Heart right ventricle (tissue), 16 donors: Measurements from ENCODE around the gene PUM1. TPM values are rescaled to one million over a fixed set of nuclear protein-coding genes. Genes with fewer than 3 reads are reported as not detected.

Source experiments
- ATAC-seq, 8 donors: fragments of 200-7000 bp; cut with Tn5 transposase; one replicate each; pipeline ENCODE4 v1.9.1; 2020; ENCODE audit warnings: mild to moderate bottlenecking in 8 of 8, moderate library complexity in 8 of 8, moderate number of reproducible peaks in 1 of 8
- DNase-seq, 2 donors: peaks; one replicate each; pipeline ENCODE4 v3.0.0-alpha.2; 2020
- H3K27ac ChIP-seq, 10 donors: fragments of 200-600 bp; sonication (generic) in 2 of 10; one replicate each; pipeline versions ENCODE4 v1.5.0 to v1.8.0; 2020 to 2022; ENCODE audit warnings: mild to moderate bottlenecking in 3 of 10
- H3K27me3 ChIP-seq, 7 donors: fragments of 200-600 bp; one replicate each; pipeline ENCODE4 v1.8.0; 2021 to 2022; ENCODE audit warnings: mild to moderate bottlenecking in 2 of 7
- H3K36me3 ChIP-seq, 9 donors: fragments of 200-600 bp; sonication (generic) in 1 of 9; one replicate each; pipeline versions ENCODE4 v1.5.0 to v1.8.0; 2020 to 2022; ENCODE audit warnings: mild to moderate bottlenecking in 2 of 9
- H3K4me1 ChIP-seq, 9 donors: fragments of 200-600 bp; sonication (generic) in 1 of 9; one replicate each; pipeline versions ENCODE4 v1.5.0 to v1.8.0; 2020 to 2022; ENCODE audit warnings: mild to moderate bottlenecking in 4 of 9
- H3K4me3 ChIP-seq, 10 donors: fragments of 200-600 bp; sonication (generic) in 2 of 10; one replicate each; pipeline versions ENCODE4 v1.5.0 to v1.8.0; 2020 to 2022; ENCODE audit warnings: mild to moderate bottlenecking in 7 of 10, moderate library complexity in 2 of 10
- H3K9me3 ChIP-seq, 11 donors: fragments of 200-600 bp in 10 of 11; sonication (generic) in 2 of 11; one replicate each; pipeline versions ENCODE4 v1.5.0 to v1.8.0; 2013 to 2022; ENCODE audit warnings: mild to moderate bottlenecking in 2 of 11, control low read depth in 1 of 11, moderate library complexity in 1 of 11
- WGBS, 2 donors: extraction: QIAGEN DNeasy Blood & Tissue Kit; methylation state at CpG; one replicate each; pipeline ENCODE4 v1.1.7; 2013; ENCODE audit warnings: inconsistent platforms in 1 of 2; 5-methylcytosine and 5-hydroxymethylcytosine counted together
- intact Hi-C, 10 donors: fragments of 100-400 bp; cut with DNase I; formaldehyde crosslinking; loops; one replicate each; pipeline versions ENCODE4 v1.11.1 to v1.14.2; 2022
- polyA plus RNA-seq, 2 donors: library from polyadenylated mRNA; stranded (reverse); fragments of 200-250 nt; gene quantifications; one replicate each; pipeline ENCODE4 v1.2.3, GENCODE V29; 2013
- total RNA-seq, 10 donors: library from RNA; stranded (reverse); fragmentation: NEBNext Ultra II Directional in 3 of 10; extraction: Animal tissue kit (Norgen Biotek cat#: 25700) in 3 of 10; gene quantifications; one replicate each; pipeline versions ENCODE4 v1.2.1 to v1.2.4, GENCODE V29; 2021 to 2023
- TF ChIP-seq, protein P1 (sequence below), 9 donors: fragments of 200-600 bp; sonication (generic) in 2 of 9; IDR thresholded peaks; one replicate each; pipeline versions ENCODE4 v1.5.0 to v1.8.0; 2021 to 2022; ENCODE audit warnings: antibody characterized with exemption in 9 of 9, mild to moderate bottlenecking in 5 of 9, moderate library complexity in 1 of 9
- donor health status: Arrhythmogenic right ventricular cardiomyopathy.
- donor health status: ischemic (EF 13 %, LVEDD 7.1; RV severe dilation, severe dysfunction).
- donor health status: healthy with polysubstance abuse.
- donor health status: DM: no; HTN: yes; CAD: no.
- donor health status: DM: no; HTN: no; CAD: no.
- donor health status: ischemic (EF 25% LVEDD 6.9; RV normal size, moderate dysfunction).
- donor health status: ischemic (EF 25% LVEDD 5.7; RV mildly dilated, moderate dysfunction).
- donor health status: healthy.
- donor health status: DM: yes; HTN: yes; CAD: no.
- donor health status: Ischemic cardiomyopathy.
- donor health status: ischemic (EF 35%, LVEDD 5.7; RV mildly dilated, moderate dysfunction).
- donor health status: nonischemic (EF 11% LVEDD 7.7; RV severe dilation, severe dysfunction).
- donor health status: DM: yes; HTN: yes; CAD: no.
- donor health status: PGD.
- donor health status: ischemic (EF 29% LVEDD 5.4; RV normal size, mild dysfunction).
- donor health status: nonischemic (EF 23%, LVEDD 6.1; RV moderate dilation, normal function).

Gene PUM1
- total and polyA plus RNA-seq, 12 donors: 13.5 to 91.2 (median 81.0) TPM

DNA sequence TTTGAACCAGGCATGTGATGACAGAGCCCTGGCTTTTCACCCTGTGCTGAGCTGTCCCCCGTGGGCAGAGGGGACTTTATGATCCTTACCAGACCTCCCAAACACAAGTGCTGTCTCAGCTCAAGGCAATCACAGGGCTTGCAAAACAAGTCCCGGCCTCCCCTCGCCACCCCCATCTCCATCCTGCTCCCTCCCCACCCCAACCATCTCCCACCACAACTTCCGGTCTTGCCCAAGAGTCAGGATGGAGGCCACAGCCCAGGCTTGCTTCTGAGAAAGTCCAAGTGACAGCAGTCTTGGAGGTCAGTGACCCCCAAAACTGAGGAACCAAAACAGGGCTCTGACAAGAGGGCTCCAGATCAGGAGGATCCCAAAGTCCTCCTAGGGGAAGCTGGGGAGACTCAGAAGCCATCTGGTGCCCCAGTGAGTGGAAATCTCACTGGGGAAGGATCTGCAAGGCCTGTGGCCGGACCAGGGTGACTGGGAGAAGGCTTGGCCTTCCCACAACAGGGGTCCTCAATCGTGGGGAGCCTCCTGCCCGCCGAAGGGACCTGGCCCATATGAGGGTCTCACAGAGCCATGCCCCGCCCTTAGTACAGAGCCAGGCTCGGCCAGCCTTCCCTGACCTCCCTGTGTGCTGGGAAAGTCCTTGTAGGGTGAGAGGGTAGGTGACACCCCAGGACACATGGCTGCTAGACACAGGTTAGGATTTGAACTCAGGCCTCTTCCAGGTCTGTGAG lies 152.4 kb downstream of the PUM1 start:
- 86 to 87% methylated on average over 10 of the region's 10 CpGs for WGBS, 2 donors
- H3K4me1 ChIP-seq: peaks cover 0 to 54% (median 7%) of the 10 kb centered on the region in 9 donors
- H3K9me3 ChIP-seq: no peaks in the 10 kb centered on the region
- peak overlapping the region in 4 of 10 donors; percentile 4 to 91 (median 23) for H3K27ac ChIP-seq
- H3K36me3 ChIP-seq: no peaks in the 10 kb centered on the region
- intact Hi-C loops: loop anchor here in 7 of 10 donors (2.0 to 10.0 kb wide), 5 partner anchors 112 to 1678 kb away; partner anchors contain the start of genes MATN1 (in 4 of the 7), MECR (in 1 of the 7) and PTPRU (in 1 of the 7)
- H3K27me3 ChIP-seq: peaks cover 0 to 12% (median 0%) of the 10 kb centered on the region in 7 donors
- DNase-seq: peak; percentile 45 to 60
- TF ChIP-seq, protein P1, sequence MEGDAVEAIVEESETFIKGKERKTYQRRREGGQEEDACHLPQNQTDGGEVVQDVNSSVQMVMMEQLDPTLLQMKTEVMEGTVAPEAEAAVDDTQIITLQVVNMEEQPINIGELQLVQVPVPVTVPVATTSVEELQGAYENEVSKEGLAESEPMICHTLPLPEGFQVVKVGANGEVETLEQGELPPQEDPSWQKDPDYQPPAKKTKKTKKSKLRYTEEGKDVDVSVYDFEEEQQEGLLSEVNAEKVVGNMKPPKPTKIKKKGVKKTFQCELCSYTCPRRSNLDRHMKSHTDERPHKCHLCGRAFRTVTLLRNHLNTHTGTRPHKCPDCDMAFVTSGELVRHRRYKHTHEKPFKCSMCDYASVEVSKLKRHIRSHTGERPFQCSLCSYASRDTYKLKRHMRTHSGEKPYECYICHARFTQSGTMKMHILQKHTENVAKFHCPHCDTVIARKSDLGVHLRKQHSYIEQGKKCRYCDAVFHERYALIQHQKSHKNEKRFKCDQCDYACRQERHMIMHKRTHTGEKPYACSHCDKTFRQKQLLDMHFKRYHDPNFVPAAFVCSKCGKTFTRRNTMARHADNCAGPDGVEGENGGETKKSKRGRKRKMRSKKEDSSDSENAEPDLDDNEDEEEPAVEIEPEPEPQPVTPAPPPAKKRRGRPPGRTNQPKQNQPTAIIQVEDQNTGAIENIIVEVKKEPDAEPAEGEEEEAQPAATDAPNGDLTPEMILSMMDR (IDR thresholded peaks at IDR 0.05): no peak
- no peak overlapping the region for H3K4me3 ChIP-seq
- ATAC-seq: peak; percentile 7 to 61 (median 26)

DNA sequence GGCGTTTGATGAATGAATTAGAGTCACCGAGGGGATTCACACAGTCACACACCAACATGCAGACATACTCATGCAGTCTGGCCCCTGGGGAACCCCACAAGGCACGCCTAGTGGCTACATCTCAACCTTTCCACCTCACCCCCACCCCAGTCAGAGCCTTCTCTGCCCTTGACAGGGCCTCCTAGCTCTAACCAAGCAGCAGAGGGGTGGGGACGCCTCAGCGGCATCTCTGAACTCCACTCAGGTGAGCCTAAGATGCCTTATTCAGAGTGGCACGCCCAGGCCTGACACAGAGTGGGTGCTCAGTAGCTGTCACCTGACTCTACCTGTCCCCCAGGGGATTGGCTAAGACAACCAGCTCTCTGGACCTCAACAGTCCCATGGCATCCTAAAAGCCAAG lies 153.3 kb downstream of the PUM1 start:
- H3K9me3 ChIP-seq: no peaks in the 10 kb centered on the region
- no peak for DNase-seq
- ATAC-seq: no peak
- no peak overlapping the region for H3K4me3 ChIP-seq
- peak overlapping the region in 1 of 10 donors; percentile 80 for H3K27ac ChIP-seq
- H3K4me1 ChIP-seq: peaks cover 0 to 51% (median 12%) of the 10 kb centered on the region in 9 donors
- no peaks in the 10 kb centered on the region for H3K36me3 ChIP-seq
- intact Hi-C loops: loop anchor here in 7 of 10 donors (2.0 to 10.0 kb wide), 5 partner anchors 111 to 1677 kb away; partner anchors contain the start of genes MATN1 (in 4 of the 7), MECR (in 1 of the 7) and PTPRU (in 1 of the 7)
- WGBS, 2 donors: 85 to 86% methylated on average over 6 of the region's 6 CpGs
- H3K27me3 ChIP-seq: peaks cover 0 to 20% (median 0%) of the 10 kb centered on the region in 7 donors
- TF ChIP-seq, protein P1 (IDR thresholded peaks at IDR 0.05): no peak

DNA sequence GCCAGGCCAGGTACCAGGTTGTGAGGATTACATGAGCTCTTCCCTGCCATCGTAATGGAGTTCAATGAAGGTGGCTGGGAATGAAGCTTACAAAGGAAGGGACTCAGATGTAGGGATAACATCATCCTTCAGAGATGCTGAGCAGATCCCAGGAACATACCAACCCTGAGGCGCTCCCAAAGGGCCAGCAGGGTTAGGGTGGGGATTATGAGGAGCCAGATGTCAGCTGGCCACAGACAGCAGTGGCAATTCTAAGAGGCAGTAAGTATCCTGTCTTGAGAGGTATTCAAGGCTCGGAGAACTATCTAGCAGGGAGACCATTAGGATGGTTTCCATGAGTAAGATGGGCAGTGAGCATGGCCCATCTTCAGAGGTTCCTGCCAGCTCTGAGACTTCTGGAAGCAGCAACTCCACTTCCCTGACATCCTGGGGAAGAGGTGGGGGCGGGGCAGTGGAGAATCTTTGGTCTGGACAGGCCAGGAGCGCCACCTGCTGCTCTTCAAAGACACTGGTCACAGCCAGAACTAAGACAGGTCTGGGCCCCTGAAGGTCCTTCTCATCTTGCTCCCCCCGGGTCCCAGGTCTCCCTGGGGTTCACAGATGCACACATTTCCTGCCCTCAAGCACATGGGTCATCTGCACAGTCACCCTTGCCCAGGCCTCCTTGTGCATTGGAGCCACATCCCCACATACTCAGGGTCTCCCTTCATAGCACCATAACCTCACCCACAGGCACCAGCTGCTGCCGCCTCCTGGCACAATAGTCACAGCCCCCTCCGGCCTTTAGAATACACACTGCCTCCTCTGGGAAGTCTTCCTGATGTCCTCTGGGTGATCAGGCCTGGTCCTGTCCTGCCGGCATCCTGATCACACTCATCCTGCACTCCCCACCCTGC lies 154.2 kb downstream of the PUM1 start:
- H3K4me1 ChIP-seq: peaks cover 3 to 61% (median 20%) of the 10 kb centered on the region in 9 donors
- TF ChIP-seq, protein P1 (IDR thresholded peaks at IDR 0.05): peak; percentile 77 to 94 (median 89)
- no peaks in the 10 kb centered on the region for H3K9me3 ChIP-seq
- no peak overlapping the region for H3K4me3 ChIP-seq
- intact Hi-C loops: loop anchor here in 8 of 10 donors (1.0 to 10.0 kb wide), 10 partner anchors 109 to 1677 kb away; partner anchors contain the start of genes MATN1 (in 4 of the 8), MECR (in 1 of the 8) and PTPRU (in 1 of the 8)
- peak overlapping the region in 1 of 10 donors; percentile 85 for H3K27ac ChIP-seq
- ATAC-seq: peak; percentile 68 to 88 (median 79)
- H3K27me3 ChIP-seq: peaks cover 0 to 27% (median 0%) of the 10 kb centered on the region in 7 donors
- WGBS, 2 donors: 39 to 41% methylated on average over 9 of the region's 9 CpGs
- DNase-seq: peak; percentile 87 to 90
- H3K36me3 ChIP-seq: no peaks in the 10 kb centered on the region
